Brain pericyte (primary cell): ENCODE measurements around the gene ASCC2.

Experiments
- DNase-seq: peaks from one replicate; pipeline ENCODE4 v3.0.0-alpha.2; 2012; ENCODE audit warnings: low read depth, low spot score

ASCC2 gene

GRCh38 chr22:29787371-29787980 lies 50.6 kb downstream of the ASCC2 start:
- no peak for DNase-seq

- DNase-seq, result no peak
Observed at GRCh38 chr22:29786031-29786430, 52.0 kb downstream of the ASCC2 start.

GRCh38 chr22:29784451-29785361 lies 53.4 kb downstream of the ASCC2 start:
- no peak for DNase-seq

DNA sequence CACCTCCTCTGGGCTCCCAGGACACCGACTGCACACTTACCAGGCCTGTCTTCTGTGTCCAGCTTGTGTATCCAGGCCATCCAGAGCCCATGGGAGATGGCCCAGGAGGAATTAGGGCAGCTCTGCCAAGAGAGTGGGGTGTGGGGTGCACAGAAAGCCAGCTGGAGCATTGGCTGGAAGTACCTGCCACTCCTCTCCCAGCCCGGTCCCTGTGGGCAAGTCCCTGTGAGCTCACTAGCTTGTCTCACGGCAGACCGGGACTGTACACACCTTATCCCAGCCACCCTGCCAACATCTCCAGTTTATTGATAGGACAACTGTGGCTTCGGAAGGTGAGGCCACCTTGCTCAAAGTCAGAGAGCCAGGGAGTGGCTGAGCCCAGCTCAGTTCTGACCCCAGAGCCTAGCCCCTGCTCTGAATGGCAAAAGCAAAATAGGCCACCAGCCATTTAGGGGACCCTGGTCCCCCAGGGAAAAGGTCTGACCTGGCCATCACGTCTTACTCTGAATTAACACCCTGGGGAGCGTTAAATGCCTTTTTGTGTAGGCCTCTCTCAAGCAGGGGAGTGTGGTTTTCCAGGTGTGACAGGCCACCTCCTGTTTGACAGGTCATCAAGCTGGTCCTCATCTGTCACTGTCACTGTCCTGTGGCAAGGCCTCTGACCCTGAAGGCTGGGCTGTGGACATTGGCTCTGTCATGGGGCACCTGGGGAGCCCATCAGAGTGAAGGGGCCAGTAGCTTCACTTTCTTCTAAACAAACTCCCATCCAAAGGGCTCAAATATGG lies 55.8 kb downstream of the ASCC2 start:
- DNase-seq, result no peak

- DNase-seq, result no peak
Observed at GRCh38 chr22:29780748-29781676, 57.1 kb downstream of the ASCC2 start.

DNA sequence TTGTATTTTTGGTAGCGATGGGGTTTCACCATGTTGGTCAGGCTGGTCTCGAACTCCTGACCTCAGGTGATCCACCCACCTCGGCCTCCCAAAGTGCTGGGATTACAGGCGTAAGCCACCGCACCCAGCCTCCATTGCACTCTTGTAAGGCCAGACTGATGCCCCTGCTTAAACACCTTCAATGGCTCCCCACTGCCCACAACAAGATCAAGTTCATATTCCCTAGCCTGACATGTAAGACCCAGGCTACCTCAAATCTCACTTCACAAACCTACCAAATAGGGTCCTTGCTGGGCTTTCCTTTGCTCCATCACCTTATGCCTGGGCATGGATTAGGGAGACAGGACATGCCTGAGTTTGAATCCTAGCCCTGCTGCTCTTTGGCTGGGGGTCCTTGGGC lies 57.9 kb downstream of the ASCC2 start:
- DNase-seq, result no peak

GRCh38 chr22:29773233-29773632 lies 64.8 kb downstream of the ASCC2 start:
- DNase-seq, result no peak

- DNase-seq, result no peak
Observed at GRCh38 chr22:29772170-29772641, 65.9 kb downstream of the ASCC2 start.

DNA sequence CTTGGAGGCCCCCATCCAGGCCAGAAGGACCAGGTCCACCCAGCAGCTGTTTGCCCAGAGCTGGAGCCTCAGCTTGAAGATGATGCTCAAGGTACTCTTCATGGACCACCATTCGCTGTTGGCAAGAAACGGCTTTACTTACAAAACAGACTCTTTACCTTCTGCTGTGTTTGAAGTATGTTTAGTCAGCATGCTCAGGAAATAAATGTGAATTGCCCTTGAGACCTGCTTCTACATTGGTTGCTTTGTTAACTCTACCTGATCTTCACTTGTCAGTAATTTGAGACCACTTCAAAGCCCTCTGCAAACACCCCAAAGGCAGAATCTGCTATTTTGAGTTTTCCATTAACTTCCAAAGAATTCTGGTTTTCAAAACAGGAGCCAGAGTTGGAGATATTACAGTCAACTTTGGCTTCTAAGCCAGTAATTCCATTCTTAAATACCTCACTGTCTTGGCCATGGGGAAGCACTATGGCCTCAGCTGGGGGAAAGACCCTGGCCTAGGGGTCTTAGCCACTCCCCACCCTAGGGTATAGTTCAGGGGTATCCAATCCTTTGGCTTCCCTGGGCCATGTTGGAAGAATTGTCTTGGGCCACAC lies 68.3 kb downstream of the ASCC2 start:
- no peak for DNase-seq

DNA sequence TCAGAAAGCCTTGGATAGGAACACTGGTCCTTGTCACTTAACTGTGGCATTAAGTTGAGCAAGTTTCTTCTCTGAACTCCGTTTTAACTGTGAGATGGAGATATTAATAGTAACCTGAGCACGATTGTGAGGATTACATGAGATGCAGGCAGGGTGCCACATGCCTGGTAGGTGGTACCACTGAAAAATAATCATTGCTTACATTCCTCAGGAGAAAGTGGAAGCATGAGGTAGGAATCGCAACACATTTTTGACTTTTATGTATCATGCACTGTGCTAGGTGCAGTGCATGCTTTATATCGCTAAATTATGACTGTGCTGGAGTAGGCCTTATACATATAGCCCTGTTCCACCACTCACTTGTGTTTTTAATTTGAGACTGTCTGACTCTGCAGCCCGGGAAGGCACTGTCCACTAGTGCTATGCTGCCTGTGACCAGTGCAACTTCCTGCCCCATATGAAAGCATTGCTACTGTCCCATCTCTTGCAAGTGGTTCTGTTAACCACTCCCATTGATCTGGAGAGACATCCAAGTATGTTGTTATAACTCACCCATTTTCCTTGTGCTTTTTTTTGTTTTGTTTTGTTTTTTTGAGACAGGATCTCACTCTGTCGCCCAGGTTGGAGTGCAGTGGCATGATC lies 69.9 kb downstream of the ASCC2 start:
- DNase-seq, result no peak

GRCh38 chr22:29767171-29768051 lies 70.7 kb downstream of the ASCC2 start, which contains the start of gene UQCR10:
TSS of gene UQCR10 (plus strand) at chr22:29767369. CDS start at chr22:29767399, 30 bp downstream.
- DNase-seq, result no peak

GRCh38 chr22:29766632-29767170 lies 71.4 kb downstream of the ASCC2 start, which contains the start of gene ZMAT5:
TSS of gene ZMAT5 (minus strand) at chr22:29767007. CDS start at chr22:29748544, 18,463 bp downstream.
- DNase-seq, result peak; percentile 82

DNA sequence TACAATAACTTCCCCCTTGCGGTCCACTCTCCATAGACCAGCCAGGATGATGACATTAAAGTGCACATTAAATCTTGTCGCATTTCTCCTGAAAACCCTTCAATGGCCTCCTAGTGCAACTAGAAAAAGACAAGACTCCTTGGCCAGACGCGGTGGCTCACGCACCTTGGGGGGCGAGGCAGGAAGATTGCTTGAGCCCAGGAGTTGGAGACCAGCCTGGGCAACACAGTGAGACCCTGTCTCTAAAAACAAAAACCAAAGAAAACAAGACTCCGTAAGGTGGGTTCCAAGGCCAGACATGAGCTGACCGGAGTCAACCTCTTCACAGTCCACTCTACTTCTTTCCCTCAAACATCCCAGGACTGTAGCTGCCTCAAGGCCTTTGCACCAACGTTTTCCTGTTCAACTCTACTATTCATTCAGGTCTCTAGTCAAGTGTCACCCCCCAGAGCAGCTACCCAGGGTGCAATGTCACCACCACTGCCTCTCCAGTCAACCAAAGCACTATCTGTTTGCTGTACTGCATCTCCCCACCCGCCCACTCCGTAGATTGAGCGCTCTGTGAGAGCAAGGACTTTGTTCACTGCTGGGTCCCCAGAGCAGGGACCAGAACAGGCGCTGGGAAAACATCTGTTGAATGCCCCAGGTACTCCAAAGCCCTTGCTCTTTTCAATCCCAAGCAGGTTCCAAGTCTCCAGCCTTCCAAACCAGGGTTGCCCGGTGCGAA lies 72.0 kb downstream of the ASCC2 start:
- no peak for DNase-seq

- DNase-seq, result no peak
Observed at GRCh38 chr22:29762263-29762662, 75.8 kb downstream of the ASCC2 start.

DNA sequence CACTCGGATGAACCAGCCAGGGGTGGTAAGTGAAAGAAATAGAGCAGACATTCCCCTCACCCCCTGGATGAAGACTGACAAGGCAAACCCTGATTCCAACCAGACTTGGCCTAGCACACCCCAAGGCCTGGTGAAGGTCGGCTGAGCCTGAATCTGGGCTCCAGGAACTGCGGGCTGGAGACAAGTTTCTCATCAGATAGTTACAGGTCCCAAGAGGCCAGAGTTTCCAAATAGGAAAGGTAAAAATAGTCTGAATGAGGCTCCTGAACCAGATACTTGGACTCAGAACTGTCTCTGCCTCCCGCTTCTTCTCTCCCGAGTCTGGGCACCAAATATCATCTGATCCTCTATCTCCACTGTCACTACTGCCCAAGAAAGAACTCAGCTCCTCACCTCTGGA lies 79.1 kb downstream of the ASCC2 start:
- no peak for DNase-seq

DNA sequence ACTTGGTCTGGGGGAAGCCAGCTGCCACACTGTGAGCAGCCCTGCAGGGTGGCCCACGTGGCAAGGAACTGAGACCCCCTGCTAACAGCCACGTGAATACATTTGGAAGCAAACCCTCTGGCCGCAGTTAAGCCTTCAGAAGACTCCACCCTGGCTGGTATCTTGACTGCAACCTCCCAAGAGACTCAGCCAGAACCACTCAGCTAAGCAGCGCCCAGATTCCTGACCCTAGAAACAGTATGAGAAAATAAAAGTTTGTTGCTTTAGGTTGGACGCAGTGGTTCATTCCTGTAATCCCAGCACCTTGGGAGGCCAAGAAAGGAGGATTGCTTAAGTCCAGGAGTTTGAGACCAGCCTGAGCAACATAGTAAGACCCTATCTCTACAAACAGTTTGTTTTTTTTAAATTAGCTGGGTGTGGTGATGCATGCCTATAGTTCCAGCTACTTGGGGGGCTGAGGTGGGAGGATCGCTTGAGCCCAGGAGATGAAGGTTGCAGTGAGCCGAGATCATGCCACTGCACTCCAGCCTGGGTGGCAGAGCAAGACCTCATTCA lies 79.9 kb downstream of the ASCC2 start:
- DNase-seq, result no peak

DNA sequence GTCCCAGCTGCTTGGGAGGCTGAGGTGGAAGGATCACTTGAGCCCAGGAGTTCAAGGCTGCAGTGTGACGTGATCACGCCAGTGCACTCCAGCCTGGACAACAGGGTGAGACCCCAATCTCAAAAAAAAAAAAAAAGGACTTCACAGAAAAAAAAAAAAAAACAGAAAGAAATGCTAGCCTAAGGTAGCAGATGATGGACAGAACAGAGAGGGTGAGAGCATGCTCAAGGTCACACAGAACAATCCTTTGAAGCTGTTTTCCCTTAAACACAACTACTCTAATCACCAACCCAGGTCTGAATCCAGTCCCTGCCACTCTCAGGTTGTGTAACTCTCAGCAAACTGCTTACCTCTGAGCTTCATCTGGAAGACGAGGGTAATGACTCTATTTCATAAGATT lies 81.0 kb downstream of the ASCC2 start:
- DNase-seq, result no peak

DNA sequence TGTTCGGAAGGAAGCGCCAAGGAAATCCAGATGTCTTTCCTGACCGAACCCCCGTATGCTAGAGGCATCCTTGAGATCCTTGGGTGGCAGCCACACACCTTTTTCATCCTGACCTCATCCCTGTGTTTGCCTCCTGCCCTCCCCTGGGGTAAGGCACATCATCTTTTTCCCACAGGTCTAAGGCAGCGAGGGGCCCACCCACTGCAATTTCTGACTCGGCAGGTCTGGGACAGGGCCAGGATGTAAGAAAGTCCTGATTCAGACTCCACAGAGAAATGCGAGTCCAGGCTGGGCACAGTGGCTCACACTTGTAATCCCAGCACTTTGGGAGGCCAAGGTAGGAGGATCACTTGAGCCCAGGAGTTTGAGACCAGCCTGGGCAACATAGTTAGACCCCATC lies 81.7 kb downstream of the ASCC2 start:
- no peak for DNase-seq
